ENCODE measurements around the gene AFAP1L2. TPM values are rescaled to one million over a fixed set of nuclear protein-coding genes. Genes with fewer than 3 reads are reported as not detected.
"Not testable (repeated sequence)": the region's sequence is repeated elsewhere in the genome, so short reads cannot be mapped to it uniquely, and the experiment has no call there.

Gene AFAP1L2
- total RNA-seq, 1 donor from 2014 or later = 4.8 TPM

DNA sequence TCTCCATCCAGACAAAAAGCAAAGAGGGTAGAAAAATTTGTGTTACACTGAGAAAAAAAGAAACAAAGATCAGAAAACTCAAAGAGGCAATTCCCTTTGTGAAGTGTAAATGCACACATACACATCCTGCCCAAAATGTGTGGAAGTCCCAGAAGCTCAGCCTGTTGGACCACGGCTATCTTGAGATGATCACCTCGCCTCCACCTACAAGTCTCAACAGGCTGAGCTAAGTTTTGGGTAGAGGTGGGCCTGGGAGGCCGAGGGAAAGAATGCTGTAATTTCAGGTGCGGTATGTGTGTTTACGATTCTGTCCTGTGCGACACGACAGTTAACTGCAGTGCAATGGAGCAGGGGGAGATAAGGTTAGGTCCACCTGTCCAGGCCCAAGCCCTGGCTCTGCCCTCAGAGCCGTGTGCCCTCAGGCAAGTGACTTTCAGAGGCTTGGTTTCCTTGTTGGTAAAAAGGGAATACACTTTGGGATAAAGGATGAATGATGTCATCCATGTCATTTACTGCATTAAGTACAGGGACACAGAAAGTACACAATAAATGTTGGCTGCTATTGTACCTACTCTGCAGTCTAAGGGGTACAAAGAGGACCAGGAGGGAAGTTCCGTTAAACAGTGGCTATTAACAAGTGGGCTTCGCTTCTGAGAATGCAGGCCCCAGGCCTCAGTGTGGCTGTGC, 67.3 kb downstream of the AFAP1L2 start:
- peak overlapping the region; percentile 99 for H3K27ac Mint-ChIP-seq
- no peak for TF ChIP-seq EZH2phosphoT487 (IDR thresholded peaks at IDR 0.05)
- TF ChIP-seq, protein P1, sequence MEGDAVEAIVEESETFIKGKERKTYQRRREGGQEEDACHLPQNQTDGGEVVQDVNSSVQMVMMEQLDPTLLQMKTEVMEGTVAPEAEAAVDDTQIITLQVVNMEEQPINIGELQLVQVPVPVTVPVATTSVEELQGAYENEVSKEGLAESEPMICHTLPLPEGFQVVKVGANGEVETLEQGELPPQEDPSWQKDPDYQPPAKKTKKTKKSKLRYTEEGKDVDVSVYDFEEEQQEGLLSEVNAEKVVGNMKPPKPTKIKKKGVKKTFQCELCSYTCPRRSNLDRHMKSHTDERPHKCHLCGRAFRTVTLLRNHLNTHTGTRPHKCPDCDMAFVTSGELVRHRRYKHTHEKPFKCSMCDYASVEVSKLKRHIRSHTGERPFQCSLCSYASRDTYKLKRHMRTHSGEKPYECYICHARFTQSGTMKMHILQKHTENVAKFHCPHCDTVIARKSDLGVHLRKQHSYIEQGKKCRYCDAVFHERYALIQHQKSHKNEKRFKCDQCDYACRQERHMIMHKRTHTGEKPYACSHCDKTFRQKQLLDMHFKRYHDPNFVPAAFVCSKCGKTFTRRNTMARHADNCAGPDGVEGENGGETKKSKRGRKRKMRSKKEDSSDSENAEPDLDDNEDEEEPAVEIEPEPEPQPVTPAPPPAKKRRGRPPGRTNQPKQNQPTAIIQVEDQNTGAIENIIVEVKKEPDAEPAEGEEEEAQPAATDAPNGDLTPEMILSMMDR (IDR thresholded peaks at IDR 0.05) = no peak
- TF ChIP-seq EZH2 (IDR thresholded peaks at IDR 0.05) = no peak

DNA sequence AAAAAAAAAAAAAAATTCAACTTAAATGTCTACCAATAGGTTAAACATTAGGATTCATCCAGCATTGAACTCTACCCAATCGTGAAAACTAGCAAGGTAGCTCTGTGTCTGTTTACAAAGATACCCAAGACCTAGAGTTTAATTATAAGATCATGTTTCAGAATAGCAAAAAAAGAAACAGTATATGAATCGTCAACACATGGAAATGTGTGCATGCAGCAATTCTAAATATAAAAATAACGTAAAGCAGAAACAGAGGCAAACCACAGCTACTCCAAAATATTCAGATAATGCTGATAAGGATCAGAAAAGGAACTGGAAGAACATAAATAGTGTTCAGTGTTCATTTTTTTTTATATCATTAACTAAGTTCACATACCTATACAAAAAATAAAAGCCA, 68.7 kb downstream of the AFAP1L2 start:
- Histone ChIP-seq H3F3A (ENCODE audit: low read depth) (no peaks in the 10 kb centered on the region), H3K4me2 (no peak overlapping the region), H3K9ac (no peak overlapping the region), H4K20me1 (ENCODE audit: low read depth) (no peaks in the 10 kb centered on the region), H2AFZ (replicated peaks) (no peak overlapping the region), H3K27ac (no peak overlapping the region), H3K27me3 (no peaks in the 10 kb centered on the region), H3K4me3 (no peak overlapping the region), H3K4me1 (peaks cover 16% of the 10 kb centered on the region), H3K9me3 (ENCODE audit: low read depth) (no peaks in the 10 kb centered on the region), H3K79me2 (ENCODE audit: low read depth) (no peaks in the 10 kb centered on the region), H3K36me3 (no peaks in the 10 kb centered on the region)
- Mint-ChIP-seq H3K4me3 (no peak overlapping the region), H3K27ac (no peak overlapping the region), H3K4me1 (peaks cover 43% of the 10 kb centered on the region), H3K27me3 (ENCODE audit: insufficient read depth, low read depth) (peaks cover 2% of the 10 kb centered on the region), H3K36me3 (peaks cover 6% of the 10 kb centered on the region), H3K9me3 (no peaks in the 10 kb centered on the region)
- TF ChIP-seq, protein P1 (IDR thresholded peaks at IDR 0.05) = no peak
- no peak for TF ChIP-seq EZH2 (IDR thresholded peaks at IDR 0.05)
- TF ChIP-seq EZH2phosphoT487 (IDR thresholded peaks at IDR 0.05) = no peak
- no peak for DNase-seq (ENCODE audit: low spot score)

More for the DNA sequence above, 67.3 kb downstream of the AFAP1L2 start:
- Histone ChIP-seq H2AFZ (replicated peaks) (peak overlapping the region; percentile 16), H3K4me1 (peaks cover 16% of the 10 kb centered on the region), H4K20me1 (ENCODE audit: low read depth) (no peaks in the 10 kb centered on the region), H3K27me3 (no peaks in the 10 kb centered on the region), H3K36me3 (no peaks in the 10 kb centered on the region), H3K9me3 (ENCODE audit: low read depth) (no peaks in the 10 kb centered on the region), H3K9ac (no peak overlapping the region), H3K4me2 (no peak overlapping the region), H3F3A (ENCODE audit: low read depth) (no peaks in the 10 kb centered on the region), H3K79me2 (ENCODE audit: low read depth) (no peaks in the 10 kb centered on the region), H3K4me3 (no peak overlapping the region), H3K27ac (no peak overlapping the region)
- no peak for DNase-seq (ENCODE audit: low spot score)
- Mint-ChIP-seq H3K4me1 (peaks cover 43% of the 10 kb centered on the region), H3K27me3 (ENCODE audit: insufficient read depth, low read depth) (peaks cover 2% of the 10 kb centered on the region), H3K9me3 (no peaks in the 10 kb centered on the region), H3K36me3 (peaks cover 6% of the 10 kb centered on the region), H3K4me3 (no peak overlapping the region)

DNA sequence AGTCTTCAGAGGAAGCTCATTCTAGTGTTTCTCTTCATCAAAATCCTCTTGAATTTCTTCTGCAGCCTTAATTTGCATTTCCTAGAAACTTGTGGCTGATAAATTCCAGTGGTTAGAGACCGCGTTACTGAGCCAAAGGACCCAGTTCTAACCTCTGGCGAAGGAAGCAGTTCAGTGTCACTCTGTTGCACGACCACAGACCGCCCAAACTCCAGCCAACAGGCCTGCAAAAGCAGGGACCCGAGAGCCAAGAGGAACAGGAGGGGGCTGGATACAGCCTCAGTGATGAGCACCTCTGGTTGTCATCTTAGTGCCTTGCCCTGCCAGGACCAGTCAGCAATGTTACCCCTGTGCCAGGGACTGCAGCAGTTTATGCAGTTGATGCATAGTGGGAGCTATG, 70.0 kb downstream of the AFAP1L2 start:
- no peak overlapping the region for H3K4me2 ChIP-seq

DNA sequence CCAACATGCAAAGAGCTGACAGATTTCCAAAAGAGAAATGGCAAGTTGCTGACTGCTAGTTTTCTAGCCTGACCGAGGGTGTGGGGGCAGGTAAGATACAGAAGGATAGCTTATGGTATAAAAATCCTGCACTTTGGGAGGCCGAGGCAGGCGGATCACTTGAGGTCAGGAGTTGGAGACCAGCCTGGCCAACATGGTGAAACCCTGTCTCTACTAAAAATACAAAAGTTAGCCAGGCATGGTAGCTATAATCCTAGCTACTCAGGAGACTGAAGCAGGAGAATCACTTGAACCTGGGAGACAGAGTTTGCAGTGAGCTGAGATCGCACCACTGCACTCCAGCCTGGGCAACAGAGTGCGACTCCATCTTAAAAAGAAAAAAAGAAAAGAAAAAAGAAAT, 70.9 kb downstream of the AFAP1L2 start:
- H3K9me3 Mint-ChIP-seq; H3F3A ChIP-seq (ENCODE audit: low read depth); H3K27ac ChIP-seq; H3K4me3 ChIP-seq; H3K36me3 Mint-ChIP-seq; H3K9me3 ChIP-seq (ENCODE audit: low read depth); H3K27ac Mint-ChIP-seq; H3K4me2 ChIP-seq; H3K79me2 ChIP-seq (ENCODE audit: low read depth); H3K36me3 ChIP-seq; H3K9ac ChIP-seq; DNase-seq (ENCODE audit: low spot score); H3K4me3 Mint-ChIP-seq; H4K20me1 ChIP-seq (ENCODE audit: low read depth); H3K27me3 ChIP-seq; H2AFZ ChIP-seq (replicated peaks); H3K27me3 Mint-ChIP-seq (ENCODE audit: insufficient read depth, low read depth): not testable (repeated sequence)
- H3K4me1 ChIP-seq = peaks cover 30% of the 10 kb centered on the region
- H3K4me1 Mint-ChIP-seq = peaks cover 56% of the 10 kb centered on the region

More for the DNA sequence above, 70.0 kb downstream of the AFAP1L2 start:
- Histone ChIP-seq H3K4me1 (peaks cover 26% of the 10 kb centered on the region), H3F3A (ENCODE audit: low read depth) (no peaks in the 10 kb centered on the region), H3K27ac (no peak overlapping the region), H4K20me1 (ENCODE audit: low read depth) (no peaks in the 10 kb centered on the region), H3K27me3 (no peaks in the 10 kb centered on the region), H3K9me3 (ENCODE audit: low read depth) (no peaks in the 10 kb centered on the region), H3K79me2 (ENCODE audit: low read depth) (no peaks in the 10 kb centered on the region), H3K9ac (no peak overlapping the region), H2AFZ (replicated peaks) (no peak overlapping the region), H3K36me3 (no peaks in the 10 kb centered on the region), H3K4me3 (no peak overlapping the region)
- DNase-seq (ENCODE audit: low spot score) = no peak
- TF ChIP-seq, protein P1 (IDR thresholded peaks at IDR 0.05) = no peak
- TF ChIP-seq EZH2phosphoT487 (IDR thresholded peaks at IDR 0.05) (no peak), EZH2 (IDR thresholded peaks at IDR 0.05) (no peak)
- Mint-ChIP-seq H3K9me3 (no peaks in the 10 kb centered on the region), H3K27ac (no peak overlapping the region), H3K4me1 (peaks cover 54% of the 10 kb centered on the region), H3K36me3 (peaks cover 6% of the 10 kb centered on the region), H3K27me3 (ENCODE audit: insufficient read depth, low read depth) (peaks cover 3% of the 10 kb centered on the region), H3K4me3 (no peak overlapping the region)

Measured in neural progenitor cell (in vitro differentiated cells).